PC-9 (cell line): ENCODE data around the gene TFRC.

Experiments used
- CTCF ChIP-seq: fragments of 200-600 bp; sonication (generic); conservative IDR thresholded peaks from 2 replicates; pipeline ENCODE4 v1.6.1; 2017; ENCODE audit warnings: mixed run types, antibody characterized with exemption, mild to moderate bottlenecking, moderate library complexity
- EZH2 ChIP-seq: fragments of 200-600 bp; sonication (generic); IDR thresholded peaks from 2 replicates; pipeline ENCODE4 v1.8.0; 2017; ENCODE audit warnings: antibody characterized with exemption, low read depth

GRCh38 chr3:196053487-196053886, 28.4 kb downstream of the TFRC start:
- TF ChIP-seq CTCF = no peak
- no peak for TF ChIP-seq EZH2
